ENCODE data around the gene CCSER1.
"Not testable (repeated sequence)": the region's sequence is repeated elsewhere in the genome, so short reads cannot be mapped to it uniquely, and the experiment has no call there.

The CCSER1 gene

GRCh38 chr4:90852237-90852636 lies 725.0 kb downstream of the CCSER1 start:
- DNase-seq = no peak

- no peak for DNase-seq
Observed at GRCh38 chr4:90855111-90855510, 727.9 kb downstream of the CCSER1 start.

- DNase-seq = no peak
Observed at GRCh38 chr4:90857081-90857820, 730.1 kb downstream of the CCSER1 start.

GRCh38 chr4:90875791-90876190 lies 748.6 kb downstream of the CCSER1 start:
- no peak for DNase-seq

GRCh38 chr4:90876296-90876695 lies 749.1 kb downstream of the CCSER1 start:
- DNase-seq = no peak

- no peak for DNase-seq
Observed at GRCh38 chr4:90883519-90883918, 756.3 kb downstream of the CCSER1 start.

- no peak for DNase-seq
Observed at GRCh38 chr4:90888571-90888970, 761.4 kb downstream of the CCSER1 start.

GRCh38 chr4:90889171-90889570 lies 762.0 kb downstream of the CCSER1 start:
- no peak for DNase-seq

GRCh38 chr4:90903413-90903812 lies 776.2 kb downstream of the CCSER1 start:
- not testable (repeated sequence) for DNase-seq

GRCh38 chr4:90904021-90904420 lies 776.8 kb downstream of the CCSER1 start:
- no peak for DNase-seq

GRCh38 chr4:90906239-90906638 lies 779.0 kb downstream of the CCSER1 start:
- no peak for DNase-seq

- not testable (repeated sequence) for DNase-seq
Observed at GRCh38 chr4:90911724-90912434, 784.7 kb downstream of the CCSER1 start.

- DNase-seq = no peak
Observed at GRCh38 chr4:90922174-90922573, 795.0 kb downstream of the CCSER1 start.

GRCh38 chr4:90926957-90927356 lies 799.8 kb downstream of the CCSER1 start:
- DNase-seq = no peak

GRCh38 chr4:90943311-90943710 lies 816.1 kb downstream of the CCSER1 start:
- DNase-seq = no peak

GRCh38 chr4:90946945-90947344 lies 819.8 kb downstream of the CCSER1 start:
- no peak for DNase-seq

- DNase-seq = no peak
Observed at GRCh38 chr4:90950385-90950841, 823.2 kb downstream of the CCSER1 start.

- no peak for DNase-seq
Observed at GRCh38 chr4:90951037-90951436, 823.8 kb downstream of the CCSER1 start.

GRCh38 chr4:90958256-90958895 lies 831.2 kb downstream of the CCSER1 start:
- no peak for DNase-seq

- no peak for DNase-seq
Observed at GRCh38 chr4:90960433-90960832, 833.2 kb downstream of the CCSER1 start.

- no peak for DNase-seq
Observed at GRCh38 chr4:90960840-90961239, 833.6 kb downstream of the CCSER1 start.

GRCh38 chr4:90970021-90970420 lies 842.8 kb downstream of the CCSER1 start:
- DNase-seq = no peak

GRCh38 chr4:90977726-90978125 lies 850.5 kb downstream of the CCSER1 start:
- no peak for DNase-seq

GRCh38 chr4:90979556-90979955 lies 852.4 kb downstream of the CCSER1 start:
- no peak for DNase-seq

All from CD4-positive, alpha-beta T cell treated with Interleukin-1 beta for 1 hour (primary cell).